Stimulated activated CD4-positive, alpha-beta T cell treated with anti-CD3 and anti-CD28 coated beads, TNF-alpha, amount 100 ng/mL, for 4 hours (primary cell): ENCODE data around the gene MUC20.
"Not testable (repeated sequence)": the region's sequence is repeated elsewhere in the genome, so short reads cannot be mapped to it uniquely, and the experiment has no call there.

ENCODE experiments used
- DNase-seq, 3 experiments: peaks; one replicate each; pipeline ENCODE4 v3.0.0-alpha.2; 2020; ENCODE audit warnings: low read depth in 3 of 3

Gene MUC20

DNA sequence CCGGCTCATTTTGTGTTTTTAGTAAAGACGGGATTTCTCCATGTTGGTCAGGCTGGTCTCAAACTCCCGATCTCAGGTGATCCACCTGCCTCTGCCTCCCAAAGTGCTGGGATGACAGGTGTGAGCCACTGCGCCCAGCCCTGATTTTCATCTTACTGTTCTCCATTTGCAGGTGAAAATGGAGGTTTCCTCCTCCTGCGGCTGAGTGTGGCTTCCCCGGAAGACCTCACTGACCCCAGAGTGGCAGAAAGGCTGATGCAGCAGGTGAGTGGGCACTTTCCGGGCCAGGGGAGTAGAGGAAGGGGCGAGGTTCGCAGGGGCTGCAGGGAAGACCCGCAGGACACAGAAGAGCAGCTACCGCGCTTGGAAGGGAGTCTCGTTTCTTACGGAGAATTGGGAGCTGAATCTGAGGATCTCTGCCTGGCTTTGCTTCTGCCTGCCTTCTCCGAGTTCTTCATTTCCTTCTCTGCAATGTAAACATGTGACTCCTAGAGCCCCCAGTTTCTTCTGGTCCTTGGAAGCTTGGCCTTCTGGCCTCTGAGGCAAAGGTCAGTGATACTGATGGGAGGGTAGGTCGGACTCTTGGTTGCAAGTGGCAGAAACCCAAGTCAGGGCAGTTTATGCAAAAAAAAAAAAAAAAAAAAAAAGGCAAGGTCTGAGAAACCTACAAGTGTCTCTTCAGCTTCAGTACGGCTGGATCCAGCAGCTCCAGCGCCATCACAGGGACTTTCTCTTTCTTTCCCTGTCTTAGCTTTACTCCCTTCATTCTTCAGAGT, 8.9 kb downstream of the MUC20 start:
- DNase-seq, result no peak

- DNase-seq, result no peak
These were observed 10.7 kb downstream of the MUC20 start for GRCh38 chr3:195731356-195731905.

- DNase-seq, result no peak
These were observed 12.2 kb downstream of the MUC20 start for GRCh38 chr3:195732940-195733339.

DNA sequence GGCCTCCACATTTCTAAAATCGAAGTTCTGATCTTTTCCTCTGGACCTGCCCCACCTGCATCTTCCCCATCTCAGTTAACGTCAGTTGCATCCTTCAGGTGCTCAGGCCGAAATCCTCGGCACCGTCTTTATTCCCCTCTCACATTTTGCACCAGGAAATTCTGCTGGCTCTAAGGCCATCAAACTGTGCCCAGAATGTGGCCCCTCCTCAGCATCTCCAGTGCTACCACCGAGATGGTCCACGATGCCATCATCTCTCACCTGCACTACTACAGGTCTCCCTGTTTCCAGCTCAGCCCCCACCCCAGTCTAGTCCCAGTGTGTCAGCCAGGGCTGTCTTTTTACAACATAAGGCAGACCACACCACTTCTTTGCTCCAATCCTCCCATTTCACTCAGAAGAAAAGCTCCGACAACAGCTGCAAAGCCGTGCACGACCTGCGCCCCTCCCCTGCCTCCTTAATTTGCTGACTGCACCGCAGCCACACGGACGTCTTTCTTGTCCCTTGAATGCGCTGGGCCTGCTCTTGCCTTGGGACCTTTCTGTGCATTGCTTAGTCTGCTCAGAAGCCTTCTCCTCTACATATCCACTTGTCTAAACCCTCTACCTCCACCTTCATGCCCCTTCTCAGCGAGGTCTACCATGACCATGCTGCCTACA, 14.4 kb downstream of the MUC20 start:
- no peak for DNase-seq

- no peak for DNase-seq
These were observed 16.2 kb downstream of the MUC20 start for GRCh38 chr3:195736866-195737490.

- DNase-seq, result not testable (repeated sequence)
These were observed 17.0 kb downstream of the MUC20 start for GRCh38 chr3:195737782-195738181.

- DNase-seq, result no peak
These were observed 17.7 kb downstream of the MUC20 start for GRCh38 chr3:195738274-195739044.

DNA sequence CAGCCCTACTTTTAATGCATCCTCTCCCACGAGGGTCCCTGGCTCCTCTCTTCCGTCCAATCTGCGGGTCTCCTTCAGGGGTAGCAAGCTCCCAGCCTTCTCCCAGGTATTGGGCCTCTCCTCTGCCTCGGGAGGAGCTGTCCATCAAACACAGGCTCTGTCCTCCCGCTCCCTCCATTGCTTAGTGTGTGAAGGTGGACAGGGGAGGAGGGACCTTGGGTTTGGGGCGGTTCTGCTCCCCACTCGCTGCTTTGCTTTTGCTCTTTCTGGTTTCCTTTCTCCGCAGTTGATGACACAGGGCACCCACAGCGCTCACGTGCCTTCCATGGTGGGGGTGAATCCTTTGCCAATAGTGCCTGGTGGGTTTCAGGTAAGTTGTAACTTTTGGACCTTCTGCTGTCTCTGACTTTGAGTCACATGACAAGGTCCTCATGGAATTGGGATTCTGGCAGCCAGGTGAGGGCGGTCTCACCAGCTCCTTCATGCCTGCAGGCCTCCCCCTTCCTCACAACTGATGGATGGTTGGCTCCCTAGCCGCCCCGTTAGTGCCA, 18.9 kb downstream of the MUC20 start:
- DNase-seq, result no peak

DNA sequence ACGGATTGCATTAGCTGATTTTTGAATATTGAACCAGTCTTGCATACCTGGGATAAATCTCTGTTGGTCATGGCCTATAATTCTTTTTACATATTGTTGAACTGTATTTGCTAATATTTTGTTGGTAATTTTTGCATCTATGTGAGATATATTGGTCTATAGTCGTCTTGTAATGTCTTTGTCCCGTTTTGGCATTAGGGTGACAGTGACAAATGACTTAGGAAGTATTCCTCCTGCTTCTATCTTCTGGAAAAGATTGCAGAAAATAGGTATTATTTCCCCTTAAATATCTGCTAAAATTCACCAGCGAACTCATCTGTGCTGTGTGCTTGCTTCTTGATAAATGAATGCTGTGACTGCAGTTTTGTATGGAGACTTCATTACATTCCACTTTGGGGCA, 23.7 kb downstream of the MUC20 start:
- DNase-seq, result no peak

GRCh38 chr3:195746346-195746745, 25.6 kb downstream of the MUC20 start:
- no peak for DNase-seq

- DNase-seq, result no peak
These were observed 26.0 kb downstream of the MUC20 start for GRCh38 chr3:195746751-195747150.

DNA sequence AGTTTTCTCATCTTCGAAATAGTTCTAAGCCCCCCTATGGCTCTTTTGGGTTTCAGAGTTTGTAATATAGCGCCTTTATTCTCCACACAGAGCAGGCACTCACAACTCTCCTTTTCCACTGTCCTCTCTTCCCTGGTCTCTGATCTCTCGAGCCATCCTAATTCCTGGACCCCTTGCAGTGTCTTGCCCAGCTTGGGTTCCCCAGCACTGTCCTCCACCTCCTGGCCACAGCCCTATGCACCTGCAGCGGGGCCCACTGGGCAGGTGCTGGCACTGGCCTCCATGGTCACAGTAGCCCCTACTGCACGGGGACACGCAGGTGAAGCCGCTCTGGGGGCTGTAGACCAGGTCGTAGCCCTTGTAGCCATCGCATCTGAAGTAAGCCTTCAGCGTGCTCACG, 27.9 kb downstream of the MUC20 start:
- no peak for DNase-seq

DNA sequence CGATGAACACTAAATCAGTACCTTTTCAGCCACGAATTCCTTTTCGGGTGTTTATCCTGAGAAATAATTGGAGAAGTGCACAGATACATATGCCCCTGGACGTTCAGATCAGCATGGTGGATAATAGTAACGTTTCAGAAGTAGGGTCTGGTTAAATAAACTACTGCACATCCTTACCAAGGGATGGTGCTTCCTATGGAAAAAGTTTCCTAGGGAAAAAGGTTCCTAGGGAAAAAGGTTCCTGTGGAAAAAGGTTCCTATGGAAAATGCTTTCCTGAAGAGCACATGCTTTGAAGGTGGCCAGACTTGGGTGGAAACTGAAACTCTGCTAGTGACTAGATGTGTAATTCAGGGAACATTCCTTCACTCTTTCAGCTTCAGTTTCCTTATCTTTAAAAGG, 28.3 kb downstream of the MUC20 start:
- not testable (repeated sequence) for DNase-seq

DNA sequence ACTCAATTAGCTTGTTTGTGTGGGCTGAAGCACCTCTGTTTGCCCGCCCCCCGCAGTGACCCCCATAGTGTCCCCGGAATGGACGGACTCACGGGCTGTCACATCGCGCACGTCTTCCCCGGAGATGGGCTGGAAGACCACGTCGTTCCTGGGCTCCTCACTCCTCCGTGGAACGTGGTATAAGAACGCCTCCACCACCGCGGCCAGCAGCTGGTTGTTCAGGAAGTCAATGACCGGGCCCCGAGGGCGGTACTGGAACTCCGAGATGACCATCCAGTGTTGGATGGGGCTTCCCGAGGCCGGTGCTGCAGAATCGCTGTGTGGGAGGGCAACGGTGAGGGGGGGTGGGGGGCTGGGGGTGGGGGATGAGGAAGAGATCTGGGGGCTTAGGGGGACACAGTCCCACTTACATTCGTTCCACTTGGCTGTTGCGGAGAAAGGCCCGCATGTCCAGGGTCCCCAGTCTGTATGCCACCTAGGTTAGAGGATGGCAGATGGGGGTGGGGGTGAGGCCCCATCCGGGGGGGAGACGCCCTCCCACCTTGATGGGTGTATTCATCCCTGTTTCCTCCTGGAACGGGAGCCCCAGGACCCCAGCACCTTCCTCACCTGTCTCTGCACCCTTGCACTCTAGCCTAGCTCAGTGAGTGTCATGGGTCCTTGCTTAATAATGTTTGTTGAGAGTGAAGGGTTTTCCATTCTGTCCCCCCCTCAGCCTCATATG, 30.2 kb downstream of the MUC20 start:
- DNase-seq, result no peak

DNA sequence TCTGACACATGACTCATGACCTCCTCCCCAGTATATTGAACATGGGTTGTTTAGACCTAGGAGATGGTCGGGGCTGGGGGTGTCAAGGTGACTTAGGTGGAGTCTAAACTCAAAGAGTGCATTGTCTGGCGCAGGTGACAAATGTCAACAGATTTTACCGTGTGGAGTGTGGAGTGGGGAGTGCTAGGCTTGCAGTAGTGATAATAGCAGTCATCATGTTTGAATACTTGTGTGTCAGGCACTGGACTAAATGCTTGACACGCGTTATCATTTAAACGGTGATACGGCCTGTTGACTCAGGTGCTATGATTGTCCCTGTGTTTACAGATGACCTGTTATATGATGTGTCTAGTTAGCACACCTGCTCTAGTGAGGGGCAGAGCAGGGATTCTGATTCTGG, 30.8 kb downstream of the MUC20 start:
- DNase-seq, result no peak

- no peak for DNase-seq
These were observed 31.3 kb downstream of the MUC20 start for GRCh38 chr3:195752066-195752465.

- no peak for DNase-seq
These were observed 32.0 kb downstream of the MUC20 start for GRCh38 chr3:195752546-195753331.

GRCh38 chr3:195753581-195753980, 32.8 kb downstream of the MUC20 start:
- no peak for DNase-seq

DNA sequence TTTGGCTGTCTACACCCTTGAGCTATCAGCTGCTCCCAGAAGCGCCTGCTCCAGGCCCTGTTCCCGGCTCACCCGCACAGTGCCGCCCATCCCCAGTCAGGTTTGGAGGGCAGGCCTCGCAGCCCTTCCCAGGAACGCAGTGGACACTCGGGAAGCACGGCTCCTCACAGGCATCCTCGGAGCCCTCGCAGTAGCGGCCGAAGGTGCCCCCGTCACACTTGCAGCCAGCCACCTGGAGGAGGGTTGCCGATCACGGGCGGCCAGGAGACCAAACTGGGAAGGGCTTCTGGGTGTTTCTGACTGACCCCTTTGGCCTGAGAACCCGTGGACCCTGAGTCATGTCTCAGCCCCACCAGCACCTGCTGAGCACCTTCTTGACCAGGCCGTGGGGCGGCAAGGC, 33.4 kb downstream of the MUC20 start:
- no peak for DNase-seq

DNA sequence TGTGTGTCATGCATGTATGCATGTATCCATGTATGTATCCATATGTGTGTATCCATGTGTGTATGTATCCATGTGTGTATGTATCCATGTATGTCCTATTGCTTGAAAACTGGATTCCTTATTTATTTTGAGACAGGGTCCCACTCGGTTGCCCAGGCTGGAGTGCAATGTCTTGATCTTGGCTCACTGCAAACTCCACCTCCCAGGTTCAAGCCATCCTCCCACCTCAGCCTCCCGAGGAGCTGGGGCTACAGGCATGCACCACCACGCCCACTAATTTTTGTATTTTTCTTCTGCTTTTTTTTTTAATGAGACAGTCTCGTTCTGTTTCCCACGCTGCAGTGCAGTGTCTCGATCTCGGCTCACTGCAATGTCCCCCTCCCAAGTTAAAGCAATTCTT, 34.1 kb downstream of the MUC20 start:
- DNase-seq, result no peak
